Gastroesophageal sphincter (tissue), 4 donors: ENCODE measurements around the gene GALNT5. TPM values are rescaled to one million over a fixed set of nuclear protein-coding genes. Genes with fewer than 3 reads are reported as not detected.

Experiments
- ATAC-seq: fragments of 150-250 bp; one replicate; pipeline ENCODE4 v1.9.1; 2016; ENCODE audit warnings: mild to moderate bottlenecking, moderate library complexity
- H3K27ac ChIP-seq, 4 donors: fragments of 200-600 bp; sonication (generic) in 3 of 4; 1 replicate in 3 of 4; 2 replicates in 1 of 4; pipeline ENCODE4 v1.5.1; 2016 to 2019
- H3K27me3 ChIP-seq: fragments of 200-600 bp; sonication (generic); one replicate; pipeline ENCODE4 v1.5.1; 2019
- H3K36me3 ChIP-seq, 2 donors: fragments of 200-600 bp; sonication (generic); one replicate each; pipeline ENCODE4 v1.5.1; 2019; ENCODE audit warnings: control low read depth in 1 of 2
- H3K4me1 ChIP-seq, 3 donors: fragments of 200-600 bp; sonication (generic); 1 replicate in 2 of 3; 2 replicates in 1 of 3; pipeline ENCODE4 v1.5.1; 2016 to 2019; ENCODE audit warnings: control low read depth in 2 of 3
- H3K4me3 ChIP-seq, 2 donors: fragments of 200-600 bp; sonication (generic); one replicate each; pipeline ENCODE4 v1.5.1; 2019; ENCODE audit warnings: mild to moderate bottlenecking in 1 of 2, moderate library complexity in 1 of 2
- H3K9me3 ChIP-seq, 3 donors: fragments of 200-600 bp; sonication (generic); one replicate each; pipeline ENCODE4 v1.5.1; 2017 to 2019; ENCODE audit warnings: control low read depth in 2 of 3
- EP300 ChIP-seq: sonication (generic); formaldehyde crosslinking; IDR thresholded peaks from one replicate; pipeline ENCODE4 v1.6.1; 2017; ENCODE audit warnings: antibody characterized with exemption, mild to moderate bottlenecking
- POLR2A ChIP-seq, 2 donors: fragments of 450-650 bp; IDR thresholded peaks; one replicate each; pipeline ENCODE4 v1.6.1; 2017; ENCODE audit warnings: antibody characterized with exemption in 2 of 2, mild to moderate bottlenecking in 2 of 2, moderate library complexity in 1 of 2
- POLR2AphosphoS5 ChIP-seq: sonication (generic); formaldehyde crosslinking; IDR thresholded peaks from one replicate; pipeline ENCODE4 v1.6.1; 2017; ENCODE audit warnings: antibody characterized with exemption
- WGBS, 2 donors: methylation state at CpG; one replicate each; pipeline ENCODE4 v1.1.5; 2018; ENCODE audit warnings: low coverage in 1 of 2; 5-methylcytosine and 5-hydroxymethylcytosine counted together
- total RNA-seq, 4 donors: library from RNA; depleted of rRNA; stranded (reverse); fragments of >200 nt; gene quantifications; one replicate each; pipeline ENCODE4 v1.1.0, GENCODE V29; 2016
- TF ChIP-seq, protein P1 (sequence below), 4 experiments: fragments of 200-600 bp in 2 of 4; fragments of 450-650 bp in 2 of 4; sonication (generic) in 1 of 4; IDR thresholded peaks; one replicate each; pipeline ENCODE4 v1.5.1; 2017 to 2019; ENCODE audit warnings: antibody characterized with exemption in 4 of 4, mild to moderate bottlenecking in 2 of 4, moderate library complexity in 2 of 4

GALNT5 gene
- total RNA-seq, 4 donors from 2014 or later, result under 0.01 to 0.89 (median 0.24) TPM

GRCh38 chr2:157296958-157297357, 39.5 kb downstream of the GALNT5 start:
- Histone ChIP-seq H3K4me3 (no peak overlapping the region), H3K27ac (no peak overlapping the region), H3K27me3 (no peaks in the 10 kb centered on the region), H3K36me3 (no peaks in the 10 kb centered on the region), H3K4me1 (no peaks in the 10 kb centered on the region), H3K9me3 (no peaks in the 10 kb centered on the region)
- ATAC-seq, result no peak
- WGBS, 2 donors, result 90 to 100% methylated on average over 3 to 4 of the region's 4 CpGs
- TF ChIP-seq EP300 (no peak), POLR2AphosphoS5 (no peak), POLR2A (IDR thresholded peaks at IDR 0.05) (no peak)
- TF ChIP-seq, protein P1, sequence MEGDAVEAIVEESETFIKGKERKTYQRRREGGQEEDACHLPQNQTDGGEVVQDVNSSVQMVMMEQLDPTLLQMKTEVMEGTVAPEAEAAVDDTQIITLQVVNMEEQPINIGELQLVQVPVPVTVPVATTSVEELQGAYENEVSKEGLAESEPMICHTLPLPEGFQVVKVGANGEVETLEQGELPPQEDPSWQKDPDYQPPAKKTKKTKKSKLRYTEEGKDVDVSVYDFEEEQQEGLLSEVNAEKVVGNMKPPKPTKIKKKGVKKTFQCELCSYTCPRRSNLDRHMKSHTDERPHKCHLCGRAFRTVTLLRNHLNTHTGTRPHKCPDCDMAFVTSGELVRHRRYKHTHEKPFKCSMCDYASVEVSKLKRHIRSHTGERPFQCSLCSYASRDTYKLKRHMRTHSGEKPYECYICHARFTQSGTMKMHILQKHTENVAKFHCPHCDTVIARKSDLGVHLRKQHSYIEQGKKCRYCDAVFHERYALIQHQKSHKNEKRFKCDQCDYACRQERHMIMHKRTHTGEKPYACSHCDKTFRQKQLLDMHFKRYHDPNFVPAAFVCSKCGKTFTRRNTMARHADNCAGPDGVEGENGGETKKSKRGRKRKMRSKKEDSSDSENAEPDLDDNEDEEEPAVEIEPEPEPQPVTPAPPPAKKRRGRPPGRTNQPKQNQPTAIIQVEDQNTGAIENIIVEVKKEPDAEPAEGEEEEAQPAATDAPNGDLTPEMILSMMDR (IDR thresholded peaks at IDR 0.05), result no peak

DNA sequence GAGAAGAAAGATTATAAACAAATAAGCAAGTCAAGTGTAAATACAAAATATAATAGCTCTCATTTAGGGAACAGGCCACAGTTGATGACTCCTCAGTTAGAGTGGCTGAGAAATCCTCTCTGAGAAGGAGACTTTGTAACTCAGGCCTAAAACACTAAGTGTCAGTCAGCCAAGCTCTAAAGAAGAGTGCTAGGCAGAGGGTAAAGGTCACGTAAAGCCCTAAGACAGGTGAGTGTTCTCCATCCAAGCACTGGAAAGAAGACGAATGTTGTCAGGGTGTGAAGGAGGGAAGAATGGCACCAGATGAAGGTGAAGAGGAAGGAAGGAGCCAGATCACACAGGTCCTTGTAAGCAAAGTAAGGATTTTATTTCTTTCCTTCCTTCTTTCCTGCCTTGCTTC, 43.8 kb downstream of the GALNT5 start:
- Histone ChIP-seq H3K27ac (no peak overlapping the region), H3K27me3 (peaks cover 9% of the 10 kb centered on the region), H3K36me3 (no peaks in the 10 kb centered on the region), H3K4me1 (no peaks in the 10 kb centered on the region), H3K9me3 (no peaks in the 10 kb centered on the region), H3K4me3 (no peak overlapping the region)
- ATAC-seq, result no peak
- TF ChIP-seq, protein P1 (IDR thresholded peaks at IDR 0.05), result no peak
- no peak for TF ChIP-seq POLR2AphosphoS5
- no peak for TF ChIP-seq POLR2A (IDR thresholded peaks at IDR 0.05)
- no peak for TF ChIP-seq EP300
- WGBS, 2 donors, result 86 to 100% methylated on average over 1 to 2 of the region's 2 CpGs

GRCh38 chr2:157302492-157303099, 45.1 kb downstream of the GALNT5 start:
- WGBS, 2 donors, result 29 to 34% methylated on average over 8 to 9 of the region's 9 CpGs
- Histone ChIP-seq H3K27ac (no peak overlapping the region), H3K4me3 (no peak overlapping the region), H3K9me3 (no peaks in the 10 kb centered on the region), H3K27me3 (peaks cover 9% of the 10 kb centered on the region), H3K36me3 (no peaks in the 10 kb centered on the region), H3K4me1 (no peaks in the 10 kb centered on the region)
- TF ChIP-seq EP300 (no peak), POLR2AphosphoS5 (no peak), POLR2A (IDR thresholded peaks at IDR 0.05) (no peak)
- TF ChIP-seq, protein P1 (IDR thresholded peaks at IDR 0.05), result peak; percentile 52 to 76 (median 60)
- ATAC-seq, result no peak

DNA sequence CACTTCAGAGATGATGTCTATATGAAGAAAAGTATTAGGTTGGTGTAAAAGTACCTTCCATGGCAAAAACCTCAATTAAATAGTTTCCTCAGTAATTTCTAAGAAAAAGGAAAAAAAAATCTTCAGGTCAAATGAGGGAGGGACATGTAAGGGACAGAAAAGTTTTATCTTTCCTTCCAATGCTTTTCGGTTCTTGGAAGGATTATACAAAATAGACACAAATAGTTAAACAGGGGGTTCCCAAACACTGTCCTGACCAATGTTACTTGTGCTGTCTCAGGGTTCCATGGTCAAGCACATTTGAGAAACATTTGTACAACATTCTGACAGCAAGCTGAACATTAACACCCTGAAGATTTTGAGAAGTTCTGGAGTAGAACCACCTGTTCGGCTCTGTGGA, 46.1 kb downstream of the GALNT5 start:
- ATAC-seq, result no peak
- H3K4me1 ChIP-seq, result no peaks in the 10 kb centered on the region
- H3K9me3 ChIP-seq, result no peaks in the 10 kb centered on the region
- no peak overlapping the region for H3K27ac ChIP-seq
- TF ChIP-seq POLR2AphosphoS5 (no peak), EP300 (no peak), POLR2A (IDR thresholded peaks at IDR 0.05) (no peak)
- TF ChIP-seq, protein P1 (IDR thresholded peaks at IDR 0.05), result no peak
- peaks cover 9% of the 10 kb centered on the region for H3K27me3 ChIP-seq
- H3K36me3 ChIP-seq, result no peaks in the 10 kb centered on the region
- 42 to 44% methylated on average over 2 of the region's 2 CpGs for WGBS, 2 donors
- H3K4me3 ChIP-seq, result no peak overlapping the region
